Astrocyte (in vitro differentiated cells and primary cell): ENCODE data around the gene USP48. TPM values are rescaled to one million over a fixed set of nuclear protein-coding genes. Genes with fewer than 3 reads are reported as not detected.

Experiments used
- DNase-seq: peaks from one replicate; pipeline ENCODE4 v3.0.0-alpha.2; 2010; ENCODE audit warnings: low read depth
- FAIRE-seq: peaks from 2 replicates; lab custom pipeline; 2011; peaks lifted over from hg19 to GRCh38; lab: Jason Lieb, UNC
- H2AFZ ChIP-seq: 2 replicates; pipeline ENCODE4 v1.6.0; 2012; ENCODE audit warnings: low read depth, low read length, inconsistent platforms
- H3K27ac ChIP-seq: 2 replicates; pipeline ENCODE4 v1.5.1; 2011; ENCODE audit warnings: low read depth, low read length, inconsistent platforms
- H3K27me3 ChIP-seq: 2 replicates; pipeline ENCODE4 v1.6.0; 2011; ENCODE audit warnings: low read length, inconsistent platforms; ENCODE audit not compliant: insufficient read depth
- H3K36me3 ChIP-seq: 2 replicates; pipeline ENCODE4 v1.5.1; 2011; ENCODE audit warnings: low read length, inconsistent platforms; ENCODE audit not compliant: insufficient read depth
- H3K4me1 ChIP-seq: 2 replicates; pipeline ENCODE4 v1.5.1; 2011; ENCODE audit warnings: low read length, inconsistent platforms; ENCODE audit not compliant: insufficient read depth
- H3K4me2 ChIP-seq: 2 replicates; pipeline ENCODE4 v1.6.0; 2012; ENCODE audit warnings: low read length, inconsistent platforms
- H3K4me3 ChIP-seq: 2 replicates; pipeline ENCODE4 v1.5.1; 2011; ENCODE audit warnings: low read depth, mild to moderate bottlenecking, low read length, inconsistent platforms; ENCODE audit not compliant: insufficient read depth
- H3K79me2 ChIP-seq: 2 replicates; pipeline ENCODE4 v1.6.0; 2012; ENCODE audit warnings: mild to moderate bottlenecking, low read length, inconsistent platforms; ENCODE audit not compliant: insufficient read depth
- H3K9ac ChIP-seq: 2 replicates; pipeline ENCODE4 v1.6.0; 2012; ENCODE audit warnings: mild to moderate bottlenecking, low read length, inconsistent platforms
- H3K9me3 ChIP-seq: 2 replicates; pipeline ENCODE4 v1.5.1; 2012; ENCODE audit warnings: low read depth, mild to moderate bottlenecking, low read length, inconsistent platforms; ENCODE audit not compliant: insufficient read depth
- H4K20me1 ChIP-seq: 2 replicates; pipeline ENCODE4 v1.6.0; 2012; ENCODE audit warnings: low read length, inconsistent platforms; ENCODE audit not compliant: insufficient read depth
- H3K27ac Mint-ChIP-seq: one replicate; pipeline ENCODE4 v1.8.0; 2021; ENCODE audit warnings: mild to moderate bottlenecking, mixed read lengths; ENCODE audit not compliant: unreplicated experiment
- H3K27me3 Mint-ChIP-seq: one replicate; pipeline ENCODE4 v1.8.0; 2021; ENCODE audit warnings: low read depth, mixed read lengths; ENCODE audit not compliant: unreplicated experiment
- H3K36me3 Mint-ChIP-seq: one replicate; pipeline ENCODE4 v1.8.0; 2021; ENCODE audit warnings: low read depth, mixed read lengths; ENCODE audit not compliant: unreplicated experiment
- H3K4me1 Mint-ChIP-seq: one replicate; pipeline ENCODE4 v1.8.0; 2021; ENCODE audit warnings: low read depth, mixed read lengths; ENCODE audit not compliant: unreplicated experiment
- H3K4me3 Mint-ChIP-seq: one replicate; pipeline ENCODE4 v1.8.0; 2021; ENCODE audit warnings: mild to moderate bottlenecking, moderate library complexity, mixed read lengths; ENCODE audit not compliant: unreplicated experiment
- H3K9me3 Mint-ChIP-seq: one replicate; pipeline ENCODE4 v1.8.0; 2021; ENCODE audit warnings: mild to moderate bottlenecking, mixed read lengths; ENCODE audit not compliant: unreplicated experiment
- EZH2 ChIP-seq: IDR thresholded peaks from 2 replicates; pipeline ENCODE4 v1.6.1; 2012; ENCODE audit warnings: mild to moderate bottlenecking, low read length, inconsistent platforms; ENCODE audit not compliant: insufficient read depth
- total RNA-seq: library from RNA; stranded (reverse); gene quantifications from 2 replicates; pipeline ENCODE4 v1.2.1, GENCODE V29; 2021
- TF ChIP-seq, protein P1 (sequence below): IDR thresholded peaks from 2 replicates; pipeline ENCODE4 v1.5.1; 2011; ENCODE audit warnings: low read depth, mild to moderate bottlenecking, inconsistent platforms, low read length, moderate library complexity; ENCODE audit not compliant: insufficient read depth

USP48 gene
- total RNA-seq, 1 donor from 2014 or later, result 85.7 TPM

- Mint-ChIP-seq H3K27ac (no peak overlapping the region), H3K27me3 (peaks cover 16% of the 10 kb centered on the region), H3K9me3 (peaks cover 3% of the 10 kb centered on the region), H3K36me3 (peaks cover 2% of the 10 kb centered on the region), H3K4me3 (peak overlapping the region; percentile 40), H3K4me1 (peaks cover 21% of the 10 kb centered on the region)
- FAIRE-seq (no peak), DNase-seq (no peak)
- Histone ChIP-seq H3K79me2 (no peaks in the 10 kb centered on the region), H3K9ac (peak overlapping the region; percentile 53), H3K4me1 (peaks cover 11% of the 10 kb centered on the region), H3K27ac (no peak overlapping the region), H2AFZ (peak overlapping the region; percentile 73), H3K4me3 (peak overlapping the region; percentile 36), H3K9me3 (no peaks in the 10 kb centered on the region), H3K27me3 (no peaks in the 10 kb centered on the region), H4K20me1 (peaks cover 3% of the 10 kb centered on the region), H3K36me3 (no peaks in the 10 kb centered on the region), H3K4me2 (peak overlapping the region; percentile 80)
- TF ChIP-seq EZH2, result no peak
- TF ChIP-seq, protein P1, sequence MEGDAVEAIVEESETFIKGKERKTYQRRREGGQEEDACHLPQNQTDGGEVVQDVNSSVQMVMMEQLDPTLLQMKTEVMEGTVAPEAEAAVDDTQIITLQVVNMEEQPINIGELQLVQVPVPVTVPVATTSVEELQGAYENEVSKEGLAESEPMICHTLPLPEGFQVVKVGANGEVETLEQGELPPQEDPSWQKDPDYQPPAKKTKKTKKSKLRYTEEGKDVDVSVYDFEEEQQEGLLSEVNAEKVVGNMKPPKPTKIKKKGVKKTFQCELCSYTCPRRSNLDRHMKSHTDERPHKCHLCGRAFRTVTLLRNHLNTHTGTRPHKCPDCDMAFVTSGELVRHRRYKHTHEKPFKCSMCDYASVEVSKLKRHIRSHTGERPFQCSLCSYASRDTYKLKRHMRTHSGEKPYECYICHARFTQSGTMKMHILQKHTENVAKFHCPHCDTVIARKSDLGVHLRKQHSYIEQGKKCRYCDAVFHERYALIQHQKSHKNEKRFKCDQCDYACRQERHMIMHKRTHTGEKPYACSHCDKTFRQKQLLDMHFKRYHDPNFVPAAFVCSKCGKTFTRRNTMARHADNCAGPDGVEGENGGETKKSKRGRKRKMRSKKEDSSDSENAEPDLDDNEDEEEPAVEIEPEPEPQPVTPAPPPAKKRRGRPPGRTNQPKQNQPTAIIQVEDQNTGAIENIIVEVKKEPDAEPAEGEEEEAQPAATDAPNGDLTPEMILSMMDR, result peak; percentile 17
Measured at GRCh38 chr1:21814241-21814918, 31.4 kb upstream of the USP48 start.

- H3K4me3 Mint-ChIP-seq, result no peak overlapping the region
- no peak overlapping the region for H3K4me3 ChIP-seq
- no peak overlapping the region for H3K4me2 ChIP-seq
- H3K4me1 ChIP-seq, result peaks cover 11% of the 10 kb centered on the region
- peaks cover 20% of the 10 kb centered on the region for H3K4me1 Mint-ChIP-seq
- H3K9ac ChIP-seq, result no peak overlapping the region
- H3K27ac ChIP-seq, result no peak overlapping the region
- peaks cover 3% of the 10 kb centered on the region for H3K9me3 Mint-ChIP-seq
- H3K27me3 Mint-ChIP-seq, result peaks cover 16% of the 10 kb centered on the region
- FAIRE-seq (no peak), DNase-seq (no peak)
- H3K36me3 ChIP-seq, result no peaks in the 10 kb centered on the region
- H3K27ac Mint-ChIP-seq, result no peak overlapping the region
- peaks cover 3% of the 10 kb centered on the region for H4K20me1 ChIP-seq
- H3K9me3 ChIP-seq, result no peaks in the 10 kb centered on the region
- H3K36me3 Mint-ChIP-seq, result peaks cover 2% of the 10 kb centered on the region
- no peak for TF ChIP-seq EZH2
- TF ChIP-seq, protein P1, result no peak
- no peaks in the 10 kb centered on the region for H3K27me3 ChIP-seq
- no peaks in the 10 kb centered on the region for H3K79me2 ChIP-seq
- H2AFZ ChIP-seq, result no peak overlapping the region
Measured at GRCh38 chr1:21813542-21813941, 30.6 kb upstream of the USP48 start.

- Mint-ChIP-seq H3K9me3 (peaks cover 3% of the 10 kb centered on the region), H3K4me3 (no peak within 1 kb of the TSS), H3K27ac (peak within 1 kb of the TSS; percentile 62), H3K4me1 (peaks cover 10% of the 10 kb centered on the region), H3K36me3 (peaks cover 2% of the 10 kb centered on the region), H3K27me3 (peaks cover 16% of the 10 kb centered on the region)
- H3K4me1 ChIP-seq, result peaks cover 10% of the 10 kb centered on the region
- TF ChIP-seq EZH2, result no peak
- TF ChIP-seq, protein P1, result no peak
- H2AFZ ChIP-seq, result no peak within 1 kb of the TSS
- H3K4me3 ChIP-seq, result no peak within 1 kb of the TSS
- H3K9ac ChIP-seq, result no peak within 1 kb of the TSS
- H3K27me3 ChIP-seq, result no peaks in the 10 kb centered on the region
- peaks cover 3% of the 10 kb centered on the region for H4K20me1 ChIP-seq
- FAIRE-seq (no peak), DNase-seq (no peak)
- no peaks in the 10 kb centered on the region for H3K36me3 ChIP-seq
- no peaks in the 10 kb centered on the region for H3K79me2 ChIP-seq
- H3K27ac ChIP-seq, result no peak within 1 kb of the TSS
- no peaks in the 10 kb centered on the region for H3K9me3 ChIP-seq
- H3K4me2 ChIP-seq, result no peak within 1 kb of the TSS
Measured at GRCh38 chr1:21811875-21812305, 28.9 kb upstream of the USP48 start, which contains the start of gene LDLRAD2. TSS of gene LDLRAD2 (plus strand) at chr1:21812265. CDS start at chr1:21812452, 187 bp downstream.
